Breast epithelium (tissue), 3 donors: ENCODE results near the gene SP9.

Experiments
- POLR2A ChIP-seq: fragments of 450-650 bp; IDR thresholded peaks from one replicate; pipeline ENCODE4 v1.6.1; 2016; ENCODE audit warnings: antibody characterized with exemption, mild to moderate bottlenecking, moderate library complexity
- POLR2AphosphoS5 ChIP-seq, 3 donors: sonication (generic); formaldehyde crosslinking; IDR thresholded peaks; one replicate each; pipeline ENCODE4 v1.6.1; 2017; ENCODE audit warnings: antibody characterized with exemption in 3 of 3
- TF ChIP-seq, protein P1 (sequence below), 3 donors: fragments of 450-650 bp; IDR thresholded peaks; one replicate each; pipeline ENCODE4 v1.5.1; 2016 to 2017; ENCODE audit warnings: antibody characterized with exemption in 3 of 3, mild to moderate bottlenecking in 3 of 3, moderate library complexity in 3 of 3

DNA sequence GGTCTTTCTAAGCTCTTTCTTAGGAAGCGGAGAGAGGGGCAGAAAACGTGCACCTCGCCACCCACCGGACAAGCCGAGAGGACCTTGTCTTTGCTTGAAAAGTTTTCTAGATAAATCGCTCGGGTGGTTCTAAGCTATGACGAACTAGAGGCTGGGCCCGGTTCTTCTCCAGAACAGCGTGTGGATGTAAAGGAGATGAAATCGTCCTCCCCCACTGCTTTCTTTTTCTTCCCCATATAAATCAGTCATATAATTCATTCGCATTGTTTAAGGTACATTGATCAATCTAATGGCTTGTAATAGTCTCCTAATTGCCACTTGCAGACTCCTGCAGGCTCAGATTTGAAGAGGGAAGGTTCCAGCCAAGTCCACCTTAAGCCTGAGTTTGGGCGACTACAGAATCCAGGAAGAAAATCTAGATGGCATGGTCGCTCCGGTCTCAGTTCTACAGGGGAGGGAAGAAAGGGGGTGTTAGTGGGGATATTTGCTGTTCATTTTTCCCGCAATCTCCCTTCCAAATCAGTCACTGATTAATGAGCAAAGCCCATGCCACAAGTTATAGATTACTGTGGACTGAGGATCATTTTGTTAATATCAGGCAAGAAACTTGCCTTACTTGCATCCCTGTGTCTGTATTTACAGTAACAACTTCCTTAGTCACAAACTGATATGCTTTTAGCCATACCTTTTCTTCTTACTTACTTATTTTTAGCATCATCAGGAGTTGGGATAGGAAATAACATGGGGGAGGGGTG, 5.6 kb upstream of the SP9 start:
- TF ChIP-seq, protein P1, sequence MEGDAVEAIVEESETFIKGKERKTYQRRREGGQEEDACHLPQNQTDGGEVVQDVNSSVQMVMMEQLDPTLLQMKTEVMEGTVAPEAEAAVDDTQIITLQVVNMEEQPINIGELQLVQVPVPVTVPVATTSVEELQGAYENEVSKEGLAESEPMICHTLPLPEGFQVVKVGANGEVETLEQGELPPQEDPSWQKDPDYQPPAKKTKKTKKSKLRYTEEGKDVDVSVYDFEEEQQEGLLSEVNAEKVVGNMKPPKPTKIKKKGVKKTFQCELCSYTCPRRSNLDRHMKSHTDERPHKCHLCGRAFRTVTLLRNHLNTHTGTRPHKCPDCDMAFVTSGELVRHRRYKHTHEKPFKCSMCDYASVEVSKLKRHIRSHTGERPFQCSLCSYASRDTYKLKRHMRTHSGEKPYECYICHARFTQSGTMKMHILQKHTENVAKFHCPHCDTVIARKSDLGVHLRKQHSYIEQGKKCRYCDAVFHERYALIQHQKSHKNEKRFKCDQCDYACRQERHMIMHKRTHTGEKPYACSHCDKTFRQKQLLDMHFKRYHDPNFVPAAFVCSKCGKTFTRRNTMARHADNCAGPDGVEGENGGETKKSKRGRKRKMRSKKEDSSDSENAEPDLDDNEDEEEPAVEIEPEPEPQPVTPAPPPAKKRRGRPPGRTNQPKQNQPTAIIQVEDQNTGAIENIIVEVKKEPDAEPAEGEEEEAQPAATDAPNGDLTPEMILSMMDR (IDR thresholded peaks at IDR 0.05), result no peak
- TF ChIP-seq POLR2AphosphoS5 (IDR thresholded peaks at IDR 0.05) (no peak), POLR2A (no peak)
